Measurements from ENCODE around the gene PTN. TPM values are rescaled to one million over a fixed set of nuclear protein-coding genes. Genes with fewer than 3 reads are reported as not detected.

The PTN gene
- total and polyA plus RNA-seq, 12 donors, result 6.6 to 23.0 (median 12.9) TPM

- no peak for TF ChIP-seq CTCF (IDR thresholded peaks at IDR 0.05)
- no peaks in the 10 kb centered on the region for H3K27me3 ChIP-seq
- peaks cover 0 to 7% (median 0%) of the 10 kb centered on the region in 11 donors for H3K9me3 ChIP-seq
- WGBS, 2 donors, result 84 to 95% methylated on average over 1 of the region's 1 CpG
- ATAC-seq (no peak), DNase-seq (no peak)
- H3K27ac ChIP-seq, result no peak overlapping the region
- H3K4me1 ChIP-seq, result no peaks in the 10 kb centered on the region
- no peak overlapping the region for H3K4me3 ChIP-seq
- intact Hi-C loops (cut with DNase I), result no loop called here
- H3K36me3 ChIP-seq, result no peaks in the 10 kb centered on the region
Measured at GRCh38 chr7:137304165-137304564, 39.4 kb downstream of the PTN start.

DNA sequence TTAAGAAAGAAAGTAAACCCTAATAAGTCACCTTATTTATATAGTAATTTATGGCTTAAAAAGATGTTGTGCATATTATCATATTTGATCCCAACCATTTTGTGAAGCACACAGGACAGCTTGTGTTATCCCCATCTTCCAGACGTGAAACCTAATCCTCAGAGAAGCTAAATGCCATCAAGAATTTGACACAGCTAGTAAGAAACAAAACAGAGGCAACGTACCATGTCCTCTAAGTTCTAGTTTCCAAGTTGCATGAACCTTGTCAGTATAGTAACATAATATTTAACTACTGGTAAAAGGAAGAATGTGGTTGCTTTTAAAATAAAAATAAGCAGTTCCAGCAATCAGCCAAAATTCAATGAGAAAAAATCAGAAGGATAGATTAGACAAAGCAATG, 41.5 kb downstream of the PTN start:
- no peak for TF ChIP-seq CTCF (IDR thresholded peaks at IDR 0.05)
- intact Hi-C loops (cut with DNase I), result no loop called here
- no peak for ATAC-seq
- no peak overlapping the region for H3K4me3 ChIP-seq
- no peaks in the 10 kb centered on the region for H3K9me3 ChIP-seq
- no peaks in the 10 kb centered on the region for H3K4me1 ChIP-seq
- no peak overlapping the region for H3K27ac ChIP-seq
- DNase-seq, result no peak
- H3K36me3 ChIP-seq, result no peaks in the 10 kb centered on the region
- no peaks in the 10 kb centered on the region for H3K27me3 ChIP-seq
- 73 to 75% methylated on average over 2 of the region's 2 CpGs for WGBS, 2 donors

- Histone ChIP-seq H3K4me1 (peaks cover 0 to 9% (median 0%) of the 10 kb centered on the region in 9 donors), H3K4me3 (no peak overlapping the region), H3K36me3 (no peaks in the 10 kb centered on the region), H3K27me3 (no peaks in the 10 kb centered on the region), H3K9me3 (no peaks in the 10 kb centered on the region), H3K27ac (no peak overlapping the region)
- intact Hi-C loops (cut with DNase I), result no loop called here
- ATAC-seq, result no peak
- no peak for DNase-seq
- WGBS, 2 donors, result 44 to 48% methylated on average over 1 of the region's 1 CpG
- no peak for TF ChIP-seq CTCF (IDR thresholded peaks at IDR 0.05)
Measured at GRCh38 chr7:137298464-137298794, 45.1 kb downstream of the PTN start.

DNA sequence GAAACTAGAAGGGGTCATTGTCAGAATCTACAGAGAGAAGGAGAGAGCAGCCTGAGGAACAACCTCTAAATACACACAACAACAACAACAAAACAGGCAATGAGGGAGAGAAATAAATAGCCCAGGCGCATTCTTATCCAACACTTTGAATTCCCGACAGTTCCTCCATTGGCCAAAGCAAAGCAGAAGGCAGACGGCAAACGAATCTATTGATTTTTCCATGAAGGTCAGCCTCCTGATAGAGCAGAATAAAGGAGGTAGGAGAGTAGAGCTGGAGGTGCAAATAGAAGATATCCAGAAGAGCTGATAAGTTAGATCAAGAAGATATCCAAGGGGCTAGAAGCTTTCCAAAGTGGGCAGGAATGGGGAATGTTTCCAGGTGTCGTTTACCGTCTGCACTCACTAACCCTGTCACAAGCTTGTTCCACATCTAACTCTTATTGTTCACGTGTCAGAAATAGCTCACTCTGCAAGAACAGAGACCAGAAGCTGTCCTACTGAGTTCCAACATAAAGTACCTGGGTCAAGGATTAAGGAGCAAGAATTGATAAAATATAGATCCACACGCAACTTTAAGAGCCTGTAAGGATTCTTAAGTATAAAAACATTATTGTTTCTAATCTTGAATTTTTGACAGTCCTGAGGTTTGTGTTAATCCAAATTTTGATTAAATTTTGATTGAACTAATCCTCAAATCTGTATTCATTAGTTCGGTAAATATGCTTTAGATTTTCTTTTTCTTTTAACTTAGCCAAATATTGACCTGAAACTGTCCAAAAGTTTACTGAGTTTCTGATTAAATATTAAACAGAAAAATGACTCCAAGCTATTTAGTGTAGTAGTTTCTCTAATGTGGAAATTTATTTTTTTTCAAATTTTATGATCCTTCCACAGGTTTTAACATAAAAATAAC, 45.7 kb downstream of the PTN start:
- TF ChIP-seq CTCF (IDR thresholded peaks at IDR 0.05), result no peak
- DNase-seq (no peak), ATAC-seq (no peak)
- intact Hi-C loops (cut with DNase I), result loop anchor here in 1 of 10 donors (2.0 kb wide), 1 partner anchor 15 kb away; no protein-coding TSS in a partner anchor
- Histone ChIP-seq H3K4me3 (no peak overlapping the region), H3K9me3 (no peaks in the 10 kb centered on the region), H3K36me3 (no peaks in the 10 kb centered on the region), H3K27ac (no peak overlapping the region), H3K4me1 (peaks cover 0 to 9% (median 0%) of the 10 kb centered on the region in 9 donors), H3K27me3 (no peaks in the 10 kb centered on the region)
- 62 to 67% methylated on average over 9 of the region's 9 CpGs for WGBS, 2 donors

Data from heart right ventricle (tissue), 16 donors.